ENCODE measurements around the gene CTXND1. TPM values are rescaled to one million over a fixed set of nuclear protein-coding genes. Genes with fewer than 3 reads are reported as not detected.

The CTXND1 gene
- total RNA-seq, 1 donor from 2014 or later = not detected

- no peaks in the 10 kb centered on the region for H3K36me3 Mint-ChIP-seq (ENCODE audit: low read depth)
- no peaks in the 10 kb centered on the region for H3K4me1 Mint-ChIP-seq (ENCODE audit: low read depth)
- no peak overlapping the region for H3K4me3 Mint-ChIP-seq (ENCODE audit: low read depth)
- no peak for DNase-seq (ENCODE audit: low spot score)
- intact Hi-C loops (cut with micrococcal nuclease) = no loop called here
- H3K27ac Mint-ChIP-seq = no peak overlapping the region
- peaks cover 20% of the 10 kb centered on the region for H3K27me3 Mint-ChIP-seq (ENCODE audit: low read depth)
- H3K9me3 Mint-ChIP-seq = no peaks in the 10 kb centered on the region
Observed at GRCh38 chr15:80216911-80217310, 35.1 kb downstream of the CTXND1 start.

DNA sequence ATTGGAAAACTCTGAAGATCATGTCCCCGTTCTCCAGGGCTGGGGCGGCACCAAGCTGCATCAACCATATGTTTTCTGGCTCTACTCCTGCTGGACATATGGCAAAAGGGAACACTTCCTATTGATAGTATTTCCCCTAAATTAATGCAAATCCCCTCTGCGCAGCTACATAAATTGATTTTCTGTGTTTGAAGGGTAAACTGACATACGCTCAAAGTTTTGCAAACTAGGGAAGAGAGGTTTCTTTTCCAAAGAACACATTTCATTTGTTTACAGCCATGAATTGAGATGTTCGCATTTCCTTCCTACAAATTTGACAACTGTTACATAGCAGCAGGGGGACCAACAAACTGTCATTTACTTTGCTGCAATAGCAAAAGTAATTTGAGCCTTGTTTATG, 35.9 kb downstream of the CTXND1 start:
- Mint-ChIP-seq H3K4me1 (ENCODE audit: low read depth) (no peaks in the 10 kb centered on the region), H3K4me3 (ENCODE audit: low read depth) (no peak overlapping the region), H3K9me3 (no peaks in the 10 kb centered on the region), H3K27ac (no peak overlapping the region), H3K36me3 (ENCODE audit: low read depth) (no peaks in the 10 kb centered on the region), H3K27me3 (ENCODE audit: low read depth) (peaks cover 20% of the 10 kb centered on the region)
- DNase-seq (ENCODE audit: low spot score) = no peak
- intact Hi-C loops (cut with micrococcal nuclease) = no loop called here

DNA sequence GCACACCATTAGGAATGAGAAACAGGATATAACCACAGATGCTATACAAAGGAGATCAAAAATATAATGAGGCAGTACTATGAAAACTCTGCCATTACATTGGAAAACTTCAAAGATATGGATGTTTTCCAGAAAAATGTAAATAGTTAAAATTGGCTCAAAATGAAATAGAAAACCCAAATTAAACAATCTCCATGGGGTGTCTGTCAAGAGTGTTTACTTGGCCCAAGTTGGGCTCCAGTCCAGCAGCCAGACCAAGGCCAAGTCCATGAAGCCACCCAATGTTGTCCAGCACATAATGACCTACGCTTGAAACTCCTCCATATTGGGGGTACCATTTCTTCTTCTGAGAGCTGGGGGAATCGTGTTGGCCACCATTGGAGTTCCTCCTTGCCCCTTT, 37.1 kb downstream of the CTXND1 start:
- H3K4me1 Mint-ChIP-seq (ENCODE audit: low read depth) = no peaks in the 10 kb centered on the region
- H3K4me3 Mint-ChIP-seq (ENCODE audit: low read depth) = no peak overlapping the region
- intact Hi-C loops (cut with micrococcal nuclease) = no loop called here
- no peaks in the 10 kb centered on the region for H3K36me3 Mint-ChIP-seq (ENCODE audit: low read depth)
- no peaks in the 10 kb centered on the region for H3K9me3 Mint-ChIP-seq
- peaks cover 24% of the 10 kb centered on the region for H3K27me3 Mint-ChIP-seq (ENCODE audit: low read depth)
- H3K27ac Mint-ChIP-seq = no peak overlapping the region
- no peak for DNase-seq (ENCODE audit: low spot score)

DNA sequence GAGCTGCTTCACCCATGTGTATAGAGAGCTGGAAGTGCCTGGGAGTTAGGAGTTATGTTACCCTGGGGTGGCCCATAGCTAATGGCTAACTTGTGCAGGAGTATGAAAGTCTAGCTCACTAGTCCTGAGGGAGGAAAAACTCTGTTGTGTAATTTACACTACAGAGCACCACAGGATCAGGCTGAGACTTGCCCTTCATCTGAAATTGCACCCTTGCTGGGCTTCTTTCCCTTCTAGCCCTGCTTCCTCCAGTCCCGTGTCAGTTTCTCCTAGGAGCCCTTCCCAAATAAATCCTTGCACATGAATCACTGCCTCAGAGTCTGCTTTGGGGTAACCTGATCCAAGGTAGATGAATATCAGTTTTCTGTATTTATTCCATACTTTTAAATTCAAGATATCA, 40.0 kb downstream of the CTXND1 start:
- Mint-ChIP-seq H3K27ac (no peak overlapping the region), H3K36me3 (ENCODE audit: low read depth) (no peaks in the 10 kb centered on the region), H3K27me3 (ENCODE audit: low read depth) (peaks cover 35% of the 10 kb centered on the region), H3K4me1 (ENCODE audit: low read depth) (no peaks in the 10 kb centered on the region), H3K9me3 (no peaks in the 10 kb centered on the region), H3K4me3 (ENCODE audit: low read depth) (no peak overlapping the region)
- no peak for DNase-seq (ENCODE audit: low spot score)
- intact Hi-C loops (cut with micrococcal nuclease) = no loop called here

- Mint-ChIP-seq H3K9me3 (no peaks in the 10 kb centered on the region), H3K36me3 (ENCODE audit: low read depth) (no peaks in the 10 kb centered on the region), H3K27ac (no peak overlapping the region), H3K27me3 (ENCODE audit: low read depth) (peaks cover 43% of the 10 kb centered on the region), H3K4me1 (ENCODE audit: low read depth) (no peaks in the 10 kb centered on the region), H3K4me3 (ENCODE audit: low read depth) (no peak overlapping the region)
- intact Hi-C loops (cut with micrococcal nuclease) = no loop called here
- no peak for DNase-seq (ENCODE audit: low spot score)
Observed at GRCh38 chr15:80210611-80211573, 41.1 kb downstream of the CTXND1 start.

DNA sequence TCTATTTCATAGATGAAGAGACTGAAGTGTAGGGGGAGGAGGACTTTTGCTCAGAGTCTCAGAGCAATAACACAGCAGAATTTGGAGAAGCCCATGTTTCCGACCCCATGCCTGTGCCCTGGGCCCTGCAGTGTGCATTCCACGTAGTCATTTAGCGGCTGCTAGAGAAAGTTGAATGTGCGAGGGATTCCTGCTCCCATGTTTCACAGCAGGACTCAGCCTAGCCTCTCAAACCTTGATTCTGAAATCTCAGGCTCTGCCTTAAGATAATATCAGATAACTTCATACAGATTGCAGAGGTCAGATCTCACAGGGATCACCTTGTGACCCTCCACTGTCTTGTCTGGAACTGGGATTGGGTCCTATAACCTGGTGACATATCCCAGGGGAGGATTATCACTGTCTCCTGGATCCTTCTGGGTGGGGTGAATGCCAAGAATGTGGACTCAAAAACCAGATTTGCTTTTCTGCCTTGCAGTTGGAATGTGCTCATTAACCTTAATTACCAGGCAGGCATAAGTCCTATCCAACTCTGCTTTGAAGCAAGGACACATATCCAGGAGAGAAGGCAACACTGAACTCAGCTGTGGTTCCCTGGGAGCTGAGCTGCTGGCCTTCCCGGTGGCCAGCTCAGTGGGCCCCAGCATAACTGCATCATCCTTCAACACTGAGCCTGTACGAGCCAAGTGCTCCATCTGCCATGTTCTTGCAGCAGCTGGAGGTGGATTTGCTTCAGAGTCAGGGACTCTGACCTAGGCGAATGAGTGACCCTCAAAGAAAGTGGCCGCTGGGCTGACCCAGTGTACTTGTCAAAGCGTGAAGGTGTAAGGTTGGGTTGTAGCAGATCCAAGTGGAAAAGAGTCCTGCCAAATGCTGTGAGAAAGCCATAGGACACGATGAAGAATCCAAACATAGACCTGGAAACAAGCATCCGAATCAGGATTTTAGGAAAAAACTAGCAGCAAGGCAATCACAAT, 43.0 kb downstream of the CTXND1 start:
- intact Hi-C loops (cut with micrococcal nuclease) = no loop called here
- Mint-ChIP-seq H3K27ac (no peak overlapping the region), H3K36me3 (ENCODE audit: low read depth) (no peaks in the 10 kb centered on the region), H3K9me3 (no peaks in the 10 kb centered on the region), H3K27me3 (ENCODE audit: low read depth) (peaks cover 49% of the 10 kb centered on the region), H3K4me3 (ENCODE audit: low read depth) (no peak overlapping the region), H3K4me1 (ENCODE audit: low read depth) (no peaks in the 10 kb centered on the region)
- no peak for DNase-seq (ENCODE audit: low spot score)

GRCh38 chr15:80207887-80208286, 44.1 kb downstream of the CTXND1 start:
- H3K27me3 Mint-ChIP-seq (ENCODE audit: low read depth) = peaks cover 40% of the 10 kb centered on the region
- H3K4me1 Mint-ChIP-seq (ENCODE audit: low read depth) = no peaks in the 10 kb centered on the region
- H3K9me3 Mint-ChIP-seq = no peaks in the 10 kb centered on the region
- no peaks in the 10 kb centered on the region for H3K36me3 Mint-ChIP-seq (ENCODE audit: low read depth)
- DNase-seq (ENCODE audit: low spot score) = no peak
- no peak overlapping the region for H3K4me3 Mint-ChIP-seq (ENCODE audit: low read depth)
- intact Hi-C loops (cut with micrococcal nuclease) = no loop called here
- no peak overlapping the region for H3K27ac Mint-ChIP-seq

DNA sequence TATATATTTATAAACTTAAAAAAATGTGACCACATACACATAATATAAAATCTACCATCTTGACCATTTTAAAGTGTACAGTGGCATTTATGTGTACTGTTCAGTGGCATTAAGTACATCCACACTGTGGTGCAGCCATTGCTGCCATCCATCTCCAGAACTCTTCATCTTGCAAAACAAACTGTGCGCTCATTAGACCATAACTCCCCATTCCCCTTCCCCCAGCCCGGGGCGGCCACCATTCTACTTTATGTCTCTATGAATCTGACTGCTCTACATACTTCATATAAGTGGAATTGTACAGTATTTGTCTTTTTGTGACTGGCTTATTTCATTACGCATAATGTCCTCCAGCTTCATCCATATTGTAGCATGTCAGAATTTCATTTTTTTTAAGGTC, 47.8 kb downstream of the CTXND1 start:
- Mint-ChIP-seq H3K27me3 (ENCODE audit: low read depth) (peaks cover 31% of the 10 kb centered on the region), H3K27ac (no peak overlapping the region), H3K4me1 (ENCODE audit: low read depth) (no peaks in the 10 kb centered on the region), H3K4me3 (ENCODE audit: low read depth) (no peak overlapping the region), H3K9me3 (no peaks in the 10 kb centered on the region), H3K36me3 (ENCODE audit: low read depth) (no peaks in the 10 kb centered on the region)
- DNase-seq (ENCODE audit: low spot score) = no peak
- intact Hi-C loops (cut with micrococcal nuclease) = no loop called here

- peaks cover 31% of the 10 kb centered on the region for H3K27me3 Mint-ChIP-seq (ENCODE audit: low read depth)
- DNase-seq (ENCODE audit: low spot score) = no peak
- H3K4me3 Mint-ChIP-seq (ENCODE audit: low read depth) = no peak overlapping the region
- no peaks in the 10 kb centered on the region for H3K9me3 Mint-ChIP-seq
- H3K27ac Mint-ChIP-seq = no peak overlapping the region
- intact Hi-C loops (cut with micrococcal nuclease) = no loop called here
- H3K4me1 Mint-ChIP-seq (ENCODE audit: low read depth) = no peaks in the 10 kb centered on the region
- no peaks in the 10 kb centered on the region for H3K36me3 Mint-ChIP-seq (ENCODE audit: low read depth)
Observed at GRCh38 chr15:80203361-80203885, 48.6 kb downstream of the CTXND1 start.

GRCh38 chr15:80202641-80203360, 49.2 kb downstream of the CTXND1 start:
- Mint-ChIP-seq H3K27ac (no peak overlapping the region), H3K9me3 (no peaks in the 10 kb centered on the region), H3K4me1 (ENCODE audit: low read depth) (no peaks in the 10 kb centered on the region), H3K4me3 (ENCODE audit: low read depth) (no peak overlapping the region), H3K27me3 (ENCODE audit: low read depth) (peaks cover 28% of the 10 kb centered on the region), H3K36me3 (ENCODE audit: low read depth) (no peaks in the 10 kb centered on the region)
- intact Hi-C loops (cut with micrococcal nuclease) = no loop called here
- DNase-seq (ENCODE audit: low spot score) = no peak

DNA sequence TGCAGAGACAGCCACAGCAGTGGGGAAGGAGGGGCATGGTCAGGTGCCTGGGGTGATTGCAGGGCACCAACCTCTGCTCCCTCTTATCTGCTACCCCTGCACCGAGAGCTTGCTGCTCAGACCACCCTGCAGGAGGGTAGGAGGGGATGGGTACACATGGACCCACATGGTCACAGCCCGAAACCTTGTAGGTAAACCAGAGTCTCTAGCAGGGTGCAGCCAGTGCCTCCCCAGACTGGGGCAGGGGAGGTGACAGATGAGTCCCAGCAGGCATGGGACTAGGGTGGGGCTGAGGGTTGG, 50.0 kb downstream of the CTXND1 start:
- Mint-ChIP-seq H3K27me3 (ENCODE audit: low read depth) (peaks cover 20% of the 10 kb centered on the region), H3K36me3 (ENCODE audit: low read depth) (no peaks in the 10 kb centered on the region), H3K4me1 (ENCODE audit: low read depth) (no peaks in the 10 kb centered on the region), H3K4me3 (ENCODE audit: low read depth) (no peak overlapping the region), H3K9me3 (no peaks in the 10 kb centered on the region), H3K27ac (no peak overlapping the region)
- no peak for DNase-seq (ENCODE audit: low spot score)
- intact Hi-C loops (cut with micrococcal nuclease) = no loop called here

GRCh38 chr15:80201256-80202015, 50.6 kb downstream of the CTXND1 start:
- H3K36me3 Mint-ChIP-seq (ENCODE audit: low read depth) = no peaks in the 10 kb centered on the region
- intact Hi-C loops (cut with micrococcal nuclease) = no loop called here
- H3K27me3 Mint-ChIP-seq (ENCODE audit: low read depth) = peaks cover 16% of the 10 kb centered on the region
- H3K4me1 Mint-ChIP-seq (ENCODE audit: low read depth) = no peaks in the 10 kb centered on the region
- H3K9me3 Mint-ChIP-seq = no peaks in the 10 kb centered on the region
- DNase-seq (ENCODE audit: low spot score) = no peak
- no peak overlapping the region for H3K4me3 Mint-ChIP-seq (ENCODE audit: low read depth)
- H3K27ac Mint-ChIP-seq = no peak overlapping the region
